ENCODE data around the gene VPS4B. TPM values are rescaled to one million over a fixed set of nuclear protein-coding genes. Genes with fewer than 3 reads are reported as not detected.

VPS4B gene
- total and polyA plus RNA-seq, 2 experiments from 2014 or later, result 30.2 to 49.4 TPM

- TF ChIP-seq ZNF462 (CRISPR knock-in tag; IDR thresholded peaks at IDR 0.05), result no peak
- no peak for TF ChIP-seq NANOG (IDR thresholded peaks at IDR 0.05; ENCODE audit: borderline replicate concordance)
- no peak for TF ChIP-seq CTCF (conservative IDR thresholded peaks at IDR 0.05; ENCODE audit: low read depth in 2 of 2)
- TF ChIP-seq JUNB (IDR thresholded peaks at IDR 0.05; ENCODE audit: unreplicated experiment), result no peak
- TF ChIP-seq ZNF114 (CRISPR knock-in tag; IDR thresholded peaks at IDR 0.05), result no peak
These were observed 15.9 kb upstream of the VPS4B start (continued) for GRCh38 chr18:63438181-63438580.

- H3K27me3 Mint-ChIP-seq (ENCODE audit: insufficient read depth, low read depth, poor library complexity), result no peaks in the 10 kb centered on the region
- Histone ChIP-seq H3K79me2 (replicated peaks; ENCODE audit: insufficient read depth) (no peaks in the 10 kb centered on the region), H3F3A (replicated peaks; ENCODE audit: low read depth) (no peaks in the 10 kb centered on the region), H3K36me3 (ENCODE audit: insufficient read depth) (no peaks in the 10 kb centered on the region), H3K27me3 (ENCODE audit: insufficient read depth) (no peaks in the 10 kb centered on the region), H2AFZ (peak overlapping the region; percentile 49; the same call in 1 of the 2 replicates), H3K4me3 (no peak overlapping the region), H3K4me1 (ENCODE audit: insufficient read depth) (no peaks in the 10 kb centered on the region), H3K27ac (ENCODE audit: low read depth) (no peak overlapping the region), H3K4me2 (no peak overlapping the region), H4K20me1 (replicated peaks; ENCODE audit: insufficient read depth) (no peaks in the 10 kb centered on the region), H3K9me2 (ENCODE audit: insufficient read depth) (no peaks in the 10 kb centered on the region)
- DNase-seq (ENCODE audit: low spot score), result no peak
- H3K9me3 Mint-ChIP-seq, result no peaks in the 10 kb centered on the region
- no peaks in the 10 kb centered on the region for H3K36me3 Mint-ChIP-seq (ENCODE audit: low read depth)
- H3K4me3 Mint-ChIP-seq, result no peak overlapping the region
- no peak overlapping the region for H3K27ac Mint-ChIP-seq
- ATAC-seq, result no peak
- no peaks in the 10 kb centered on the region for H3K4me1 Mint-ChIP-seq
- TF ChIP-seq CTCF (conservative IDR thresholded peaks at IDR 0.05; ENCODE audit: low read depth in 2 of 2), result no peak
These were observed 11.1 kb upstream of the VPS4B start for GRCh38 chr18:63433334-63433866.

All from GM23338 (cell line).